ENCODE results near the gene IL5RA.

DNA sequence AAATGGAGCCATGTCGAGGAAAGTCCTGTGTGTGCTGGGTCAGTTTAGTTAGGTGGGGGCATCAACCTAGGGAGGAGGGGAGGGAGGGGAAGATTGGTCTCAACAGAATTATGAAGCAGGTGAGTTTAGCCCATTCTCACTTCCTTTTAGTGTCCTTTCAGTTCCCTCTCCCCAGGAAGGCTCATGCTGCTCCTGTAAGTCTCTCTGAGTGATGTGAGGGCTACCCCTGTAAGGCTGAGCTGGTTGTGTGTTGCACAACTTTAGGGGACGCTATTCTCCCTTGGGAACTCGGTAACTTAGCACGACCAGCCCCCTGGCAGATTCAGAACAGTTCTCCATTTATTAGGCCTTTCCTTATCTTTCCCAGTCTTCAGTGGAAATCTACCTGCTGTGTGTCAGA is 21.2 kb downstream of the IL5RA start:
- TF ChIP-seq ARNTL (CRISPR knock-in tag; IDR thresholded peaks at IDR 0.05; ENCODE audit: borderline replicate concordance, low read depth) (no peak), CSDC2 (CRISPR knock-in tag; IDR thresholded peaks at IDR 0.05) (no peak), OSR1 (CRISPR knock-in tag; IDR thresholded peaks at IDR 0.05) (no peak), BACH2 (CRISPR knock-in tag; IDR thresholded peaks at IDR 0.05; ENCODE audit: borderline replicate concordance) (no peak)
- TF ChIP-seq, protein P1, sequence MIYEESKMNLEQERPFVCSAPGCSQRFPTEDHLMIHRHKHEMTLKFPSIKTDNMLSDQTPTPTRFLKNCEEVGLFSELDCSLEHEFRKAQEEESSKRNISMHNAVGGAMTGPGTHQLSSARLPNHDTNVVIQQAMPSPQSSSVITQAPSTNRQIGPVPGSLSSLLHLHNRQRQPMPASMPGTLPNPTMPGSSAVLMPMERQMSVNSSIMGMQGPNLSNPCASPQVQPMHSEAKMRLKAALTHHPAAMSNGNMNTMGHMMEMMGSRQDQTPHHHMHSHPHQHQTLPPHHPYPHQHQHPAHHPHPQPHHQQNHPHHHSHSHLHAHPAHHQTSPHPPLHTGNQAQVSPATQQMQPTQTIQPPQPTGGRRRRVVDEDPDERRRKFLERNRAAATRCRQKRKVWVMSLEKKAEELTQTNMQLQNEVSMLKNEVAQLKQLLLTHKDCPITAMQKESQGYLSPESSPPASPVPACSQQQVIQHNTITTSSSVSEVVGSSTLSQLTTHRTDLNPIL (CRISPR knock-in tag; IDR thresholded peaks at IDR 0.05; ENCODE audit: low read depth): no peak
- TF ChIP-seq, protein P2, sequence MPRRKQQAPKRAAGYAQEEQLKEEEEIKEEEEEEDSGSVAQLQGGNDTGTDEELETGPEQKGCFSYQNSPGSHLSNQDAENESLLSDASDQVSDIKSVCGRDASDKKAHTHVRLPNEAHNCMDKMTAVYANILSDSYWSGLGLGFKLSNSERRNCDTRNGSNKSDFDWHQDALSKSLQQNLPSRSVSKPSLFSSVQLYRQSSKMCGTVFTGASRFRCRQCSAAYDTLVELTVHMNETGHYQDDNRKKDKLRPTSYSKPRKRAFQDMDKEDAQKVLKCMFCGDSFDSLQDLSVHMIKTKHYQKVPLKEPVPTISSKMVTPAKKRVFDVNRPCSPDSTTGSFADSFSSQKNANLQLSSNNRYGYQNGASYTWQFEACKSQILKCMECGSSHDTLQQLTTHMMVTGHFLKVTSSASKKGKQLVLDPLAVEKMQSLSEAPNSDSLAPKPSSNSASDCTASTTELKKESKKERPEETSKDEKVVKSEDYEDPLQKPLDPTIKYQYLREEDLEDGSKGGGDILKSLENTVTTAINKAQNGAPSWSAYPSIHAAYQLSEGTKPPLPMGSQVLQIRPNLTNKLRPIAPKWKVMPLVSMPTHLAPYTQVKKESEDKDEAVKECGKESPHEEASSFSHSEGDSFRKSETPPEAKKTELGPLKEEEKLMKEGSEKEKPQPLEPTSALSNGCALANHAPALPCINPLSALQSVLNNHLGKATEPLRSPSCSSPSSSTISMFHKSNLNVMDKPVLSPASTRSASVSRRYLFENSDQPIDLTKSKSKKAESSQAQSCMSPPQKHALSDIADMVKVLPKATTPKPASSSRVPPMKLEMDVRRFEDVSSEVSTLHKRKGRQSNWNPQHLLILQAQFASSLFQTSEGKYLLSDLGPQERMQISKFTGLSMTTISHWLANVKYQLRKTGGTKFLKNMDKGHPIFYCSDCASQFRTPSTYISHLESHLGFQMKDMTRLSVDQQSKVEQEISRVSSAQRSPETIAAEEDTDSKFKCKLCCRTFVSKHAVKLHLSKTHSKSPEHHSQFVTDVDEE (CRISPR knock-in tag; IDR thresholded peaks at IDR 0.05): no peak
- TF ChIP-seq, protein P3, sequence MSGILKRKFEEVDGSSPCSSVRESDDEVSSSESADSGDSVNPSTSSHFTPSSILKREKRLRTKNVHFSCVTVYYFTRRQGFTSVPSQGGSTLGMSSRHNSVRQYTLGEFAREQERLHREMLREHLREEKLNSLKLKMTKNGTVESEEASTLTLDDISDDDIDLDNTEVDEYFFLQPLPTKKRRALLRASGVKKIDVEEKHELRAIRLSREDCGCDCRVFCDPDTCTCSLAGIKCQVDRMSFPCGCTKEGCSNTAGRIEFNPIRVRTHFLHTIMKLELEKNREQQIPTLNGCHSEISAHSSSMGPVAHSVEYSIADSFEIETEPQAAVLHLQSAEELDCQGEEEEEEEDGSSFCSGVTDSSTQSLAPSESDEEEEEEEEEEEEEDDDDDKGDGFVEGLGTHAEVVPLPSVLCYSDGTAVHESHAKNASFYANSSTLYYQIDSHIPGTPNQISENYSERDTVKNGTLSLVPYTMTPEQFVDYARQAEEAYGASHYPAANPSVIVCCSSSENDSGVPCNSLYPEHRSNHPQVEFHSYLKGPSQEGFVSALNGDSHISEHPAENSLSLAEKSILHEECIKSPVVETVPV (CRISPR knock-in tag; IDR thresholded peaks at IDR 0.05): no peak

All from SK-N-SH treated with all-trans-retinoic acid at 6 μM for 48 hours (cell line).